ENCODE data around the gene INMT. TPM values are rescaled to one million over a fixed set of nuclear protein-coding genes. Genes with fewer than 3 reads are reported as not detected.
A peak's percentile ranks its signal among the peaks of the same experiment; 100 is the strongest.

Gene INMT
- total RNA-seq, 1 donor from 2014 or later = 1.4 TPM

DNA sequence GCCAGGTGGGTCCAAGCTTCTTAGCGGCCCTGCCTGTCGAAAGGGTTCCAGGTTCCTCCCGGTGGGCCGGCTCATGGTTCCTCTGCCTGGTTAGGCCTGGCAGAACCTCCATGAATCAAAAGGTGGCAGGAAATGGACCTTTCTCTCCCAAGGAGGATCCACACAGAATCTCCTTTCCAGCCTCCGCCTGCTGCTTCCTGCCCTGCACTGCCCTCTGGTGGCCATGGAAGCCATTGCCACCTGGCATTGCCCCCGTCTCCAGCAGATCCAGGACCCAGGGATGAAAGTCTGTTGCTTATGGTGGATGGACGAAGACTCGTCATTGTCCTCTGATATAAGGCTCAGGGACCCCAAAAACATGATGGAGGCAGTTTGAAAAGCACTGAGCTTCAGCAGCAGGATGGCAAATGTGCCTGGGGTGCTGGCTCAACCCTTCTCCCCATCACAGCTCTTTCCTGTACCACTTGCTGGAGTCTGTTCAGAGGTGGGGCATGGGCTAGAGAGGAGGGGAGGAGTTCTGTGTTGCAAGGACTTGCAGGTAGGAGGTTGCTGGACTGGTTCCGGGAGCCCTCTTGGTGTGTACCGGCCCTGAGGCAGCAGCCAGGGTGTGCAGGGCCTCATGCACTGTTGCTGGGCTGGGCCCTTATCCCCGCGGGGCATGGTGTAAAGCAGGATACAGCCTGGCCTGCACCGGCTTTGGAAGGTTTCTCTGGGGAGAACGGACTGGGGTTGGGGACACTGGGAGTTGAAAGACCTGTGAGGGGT lies 11.3 kb upstream of the INMT start:
- Mint-ChIP-seq H3K27ac (ENCODE audit: unreplicated experiment) (no peak overlapping the region), H3K4me1 (ENCODE audit: unreplicated experiment) (peaks cover 3% of the 10 kb centered on the region), H3K9me3 (ENCODE audit: unreplicated experiment) (no peaks in the 10 kb centered on the region), H3K27me3 (ENCODE audit: unreplicated experiment) (peaks cover 8% of the 10 kb centered on the region), H3K36me3 (ENCODE audit: low read depth, unreplicated experiment) (peaks cover 7% of the 10 kb centered on the region), H3K4me3 (ENCODE audit: unreplicated experiment) (no peak overlapping the region)
- DNase-seq (ENCODE audit: low spot score) = peak; percentile 87
- TF ChIP-seq, protein P1, sequence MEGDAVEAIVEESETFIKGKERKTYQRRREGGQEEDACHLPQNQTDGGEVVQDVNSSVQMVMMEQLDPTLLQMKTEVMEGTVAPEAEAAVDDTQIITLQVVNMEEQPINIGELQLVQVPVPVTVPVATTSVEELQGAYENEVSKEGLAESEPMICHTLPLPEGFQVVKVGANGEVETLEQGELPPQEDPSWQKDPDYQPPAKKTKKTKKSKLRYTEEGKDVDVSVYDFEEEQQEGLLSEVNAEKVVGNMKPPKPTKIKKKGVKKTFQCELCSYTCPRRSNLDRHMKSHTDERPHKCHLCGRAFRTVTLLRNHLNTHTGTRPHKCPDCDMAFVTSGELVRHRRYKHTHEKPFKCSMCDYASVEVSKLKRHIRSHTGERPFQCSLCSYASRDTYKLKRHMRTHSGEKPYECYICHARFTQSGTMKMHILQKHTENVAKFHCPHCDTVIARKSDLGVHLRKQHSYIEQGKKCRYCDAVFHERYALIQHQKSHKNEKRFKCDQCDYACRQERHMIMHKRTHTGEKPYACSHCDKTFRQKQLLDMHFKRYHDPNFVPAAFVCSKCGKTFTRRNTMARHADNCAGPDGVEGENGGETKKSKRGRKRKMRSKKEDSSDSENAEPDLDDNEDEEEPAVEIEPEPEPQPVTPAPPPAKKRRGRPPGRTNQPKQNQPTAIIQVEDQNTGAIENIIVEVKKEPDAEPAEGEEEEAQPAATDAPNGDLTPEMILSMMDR (IDR thresholded peaks at IDR 0.05; ENCODE audit: unreplicated experiment) = peak; percentile 92

DNA sequence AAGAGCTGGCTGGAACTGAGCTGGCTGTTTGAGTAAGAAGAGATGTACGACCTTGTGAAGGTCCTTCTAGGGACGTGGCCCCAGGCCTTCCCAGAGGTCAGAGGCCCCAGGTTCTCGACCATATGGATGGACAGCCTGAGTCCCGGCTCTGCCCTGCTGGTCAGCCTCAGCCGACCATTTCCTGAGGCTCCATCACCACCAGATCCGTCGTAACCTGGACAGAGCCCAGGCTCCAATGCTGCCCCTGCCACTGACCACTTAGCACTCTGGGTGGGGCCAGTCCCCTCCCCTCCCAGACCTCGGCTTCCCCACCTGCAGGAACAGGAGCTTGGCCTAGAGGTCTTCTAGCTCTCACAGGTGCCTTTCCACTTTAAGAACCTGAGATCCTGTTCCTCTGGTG lies 10.6 kb upstream of the INMT start:
- TF ChIP-seq, protein P1 (IDR thresholded peaks at IDR 0.05; ENCODE audit: unreplicated experiment) = no peak
- H3K36me3 Mint-ChIP-seq (ENCODE audit: low read depth, unreplicated experiment) = peaks cover 7% of the 10 kb centered on the region
- H3K27me3 Mint-ChIP-seq (ENCODE audit: unreplicated experiment) = peaks cover 8% of the 10 kb centered on the region
- no peak overlapping the region for H3K4me3 Mint-ChIP-seq (ENCODE audit: unreplicated experiment)
- peaks cover 3% of the 10 kb centered on the region for H3K4me1 Mint-ChIP-seq (ENCODE audit: unreplicated experiment)
- no peak overlapping the region for H3K27ac Mint-ChIP-seq (ENCODE audit: unreplicated experiment)
- no peaks in the 10 kb centered on the region for H3K9me3 Mint-ChIP-seq (ENCODE audit: unreplicated experiment)
- DNase-seq (ENCODE audit: low spot score) = no peak

DNA sequence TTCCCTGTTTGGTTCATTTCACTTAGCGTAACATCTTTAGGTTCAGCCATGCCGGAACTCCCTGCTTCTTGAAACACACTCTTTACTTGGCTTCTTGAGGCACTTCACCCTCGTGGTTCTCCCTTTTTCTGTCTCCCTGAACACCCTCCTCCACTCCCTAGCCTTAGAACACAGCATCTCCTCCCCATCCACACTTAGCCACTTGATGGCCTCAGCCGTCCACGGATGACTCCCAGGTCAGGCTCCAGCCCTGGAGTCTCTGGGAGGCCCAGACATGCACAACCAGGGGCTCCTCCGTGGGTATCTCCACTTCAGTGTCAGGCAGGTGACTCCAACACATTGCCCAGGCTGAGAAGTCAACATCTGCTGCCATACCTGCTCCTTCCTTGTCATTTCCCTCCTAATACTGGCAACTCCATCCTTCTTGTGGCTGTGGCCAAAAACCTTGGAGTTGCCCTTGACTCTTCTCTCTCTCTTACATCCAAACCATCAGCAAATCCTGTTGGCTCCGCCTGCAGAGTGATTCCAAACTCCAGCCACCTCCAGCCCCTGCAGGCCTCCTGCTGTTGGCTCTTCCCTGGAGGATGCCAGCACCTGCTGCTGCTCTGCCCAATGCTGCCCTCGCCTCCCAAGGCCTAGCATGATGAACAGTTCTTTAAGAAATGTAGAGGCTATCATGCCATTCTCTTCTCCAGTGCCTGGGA lies 8.4 kb upstream of the INMT start:
- Mint-ChIP-seq H3K36me3 (ENCODE audit: low read depth, unreplicated experiment) (peaks cover 7% of the 10 kb centered on the region), H3K4me3 (ENCODE audit: unreplicated experiment) (no peak overlapping the region), H3K4me1 (ENCODE audit: unreplicated experiment) (peaks cover 3% of the 10 kb centered on the region), H3K9me3 (ENCODE audit: unreplicated experiment) (no peaks in the 10 kb centered on the region), H3K27ac (ENCODE audit: unreplicated experiment) (no peak overlapping the region), H3K27me3 (ENCODE audit: unreplicated experiment) (peaks cover 7% of the 10 kb centered on the region)
- TF ChIP-seq, protein P1 (IDR thresholded peaks at IDR 0.05; ENCODE audit: unreplicated experiment) = no peak
- no peak for DNase-seq (ENCODE audit: low spot score)

DNA sequence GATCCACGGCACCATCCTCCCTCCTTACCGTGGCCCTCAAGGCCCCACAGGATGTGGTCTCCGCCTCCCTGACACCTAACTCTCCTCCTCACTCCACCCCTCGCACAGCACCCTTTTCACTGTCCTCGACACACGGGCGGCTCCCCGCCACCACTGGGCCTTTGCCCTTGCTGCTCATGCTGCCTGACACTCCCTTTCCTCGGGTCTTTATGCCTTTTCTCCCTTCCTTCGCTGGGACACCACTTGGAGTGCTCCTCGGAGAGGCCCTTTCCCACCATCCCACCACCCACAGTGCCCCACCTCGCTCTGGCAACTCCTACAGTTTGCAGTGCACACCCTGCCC lies 7.9 kb upstream of the INMT start:
- TF ChIP-seq, protein P1 (IDR thresholded peaks at IDR 0.05; ENCODE audit: unreplicated experiment) = no peak
- Mint-ChIP-seq H3K27me3 (ENCODE audit: unreplicated experiment) (peaks cover 4% of the 10 kb centered on the region), H3K4me1 (ENCODE audit: unreplicated experiment) (peaks cover 3% of the 10 kb centered on the region), H3K9me3 (ENCODE audit: unreplicated experiment) (no peaks in the 10 kb centered on the region), H3K27ac (ENCODE audit: unreplicated experiment) (no peak overlapping the region), H3K36me3 (ENCODE audit: low read depth, unreplicated experiment) (peaks cover 7% of the 10 kb centered on the region), H3K4me3 (ENCODE audit: unreplicated experiment) (peak overlapping the region; percentile 18)
- no peak for DNase-seq (ENCODE audit: low spot score)
